SU-DHL-6 (cell line): Measurements from ENCODE around the gene OLFM4.

Source experiments
- CTCF ChIP-seq: fragments of 200-600 bp; sonication (generic); IDR thresholded peaks from one replicate; pipeline ENCODE4 v1.5.1; 2017; ENCODE audit warnings: antibody characterized with exemption, mild to moderate bottlenecking, low read length, moderate library complexity; ENCODE audit not compliant: insufficient read depth, poor library complexity, severe bottlenecking
- EZH2phosphoT487 ChIP-seq: fragments of 200-600 bp; sonication (generic), shearing (Covaris generic); conservative IDR thresholded peaks from 2 replicates; pipeline ENCODE4 v1.6.1; 2018; ENCODE audit warnings: mild to moderate bottlenecking, antibody characterized with exemption, low read length, moderate library complexity, mixed read lengths

- TF ChIP-seq CTCF (no peak), EZH2phosphoT487 (no peak)
These were observed 14.3 kb downstream of the OLFM4 start for GRCh38 chr13:53042877-53043276.
